IPS-18c (cell line): ENCODE measurements around the gene SDHAF4.

ENCODE experiments used
- H3K4me3 ChIP-seq: 2 replicates; pipeline ENCODE4 v1.7.0; 2013; ENCODE audit warnings: low read depth, mild to moderate bottlenecking, low read length, moderate library complexity; ENCODE audit not compliant: insufficient read depth
- H3K9me3 ChIP-seq: one replicate; pipeline ENCODE4 v1.6.1; 2013; ENCODE audit warnings: mild to moderate bottlenecking, low read length, moderate library complexity; ENCODE audit not compliant: control insufficient read depth, insufficient read depth

Gene SDHAF4

GRCh38 chr6:70636596-70636995 is 69.9 kb downstream of the SDHAF4 start:
- H3K4me3 ChIP-seq, result no peak overlapping the region
- no peaks in the 10 kb centered on the region for H3K9me3 ChIP-seq

GRCh38 chr6:70638468-70638867 is 71.7 kb downstream of the SDHAF4 start:
- Histone ChIP-seq H3K9me3 (no peaks in the 10 kb centered on the region), H3K4me3 (no peak overlapping the region)
